ENCODE measurements around the gene PEAK1.
A peak's percentile ranks its signal among the peaks of the same experiment; 100 is the strongest.

PEAK1 gene

GRCh38 chr15:77418966-77419835 is 703 bp downstream of the PEAK1 start (continued):
- TF ChIP-seq ZFP69B (tag by site-specific recombination; IDR thresholded peaks at IDR 0.05) (no peak), GLI4 (tag by site-specific recombination; IDR thresholded peaks at IDR 0.05) (no peak), HOXC10 (CRISPR knock-in tag; IDR thresholded peaks at IDR 0.05) (no peak), TSHZ1 (tag by site-specific recombination; IDR thresholded peaks at IDR 0.05; ENCODE audit: borderline replicate concordance) (no peak), ZNF23 (tag by site-specific recombination; IDR thresholded peaks at IDR 0.05; ENCODE audit: borderline replicate concordance) (no peak), REPIN1 (tag by site-specific recombination; IDR thresholded peaks at IDR 0.05; ENCODE audit: low read depth) (no peak), ZBTB10 (tag by site-specific recombination; IDR thresholded peaks at IDR 0.05) (no peak), PRDM10 (tag by site-specific recombination; IDR thresholded peaks at IDR 0.05) (peak; percentile 57), KLF1 (tag by site-specific recombination; IDR thresholded peaks at IDR 0.05) (no peak), ZNF510 (tag by site-specific recombination; IDR thresholded peaks at IDR 0.05; ENCODE audit: insufficient replicate concordance) (no peak), ZNF266 (tag by site-specific recombination; IDR thresholded peaks at IDR 0.05; ENCODE audit: low read depth) (no peak), ZNF747 (tag by site-specific recombination; IDR thresholded peaks at IDR 0.05) (no peak), ZBTB26 (tag by site-specific recombination; optimal IDR thresholded peaks at IDR 0.05) (peak; percentile 88), ZEB2 (tag by site-specific recombination; IDR thresholded peaks at IDR 0.05) (peak; percentile 40), ZNF214 (tag by site-specific recombination; IDR thresholded peaks at IDR 0.05; ENCODE audit: borderline replicate concordance) (no peak), GLIS1 (tag by site-specific recombination; IDR thresholded peaks at IDR 0.05) (0 out of 2 replicates have a peak, but pooled peaks have one; percentile 15), ZBTB6 (tag by site-specific recombination; IDR thresholded peaks at IDR 0.05) (peak; percentile 16; the same call in 1 of the 2 replicates), ZNF514 (tag by site-specific recombination; IDR thresholded peaks at IDR 0.05) (no peak), ZNF335 (tag by site-specific recombination; conservative IDR thresholded peaks at IDR 0.05) (peak; percentile 79), ZNF549 (tag by site-specific recombination; IDR thresholded peaks at IDR 0.05) (no peak), ZSCAN23 (tag by site-specific recombination; IDR thresholded peaks at IDR 0.05) (no peak), EGR2 (tag by site-specific recombination; IDR thresholded peaks at IDR 0.05; ENCODE audit: low read depth) (no peak; the same call in 1 of the 2 replicates), GLIS2 (tag by site-specific recombination; IDR thresholded peaks at IDR 0.05) (peak; percentile 84), ZNF394 (tag by site-specific recombination; IDR thresholded peaks at IDR 0.05; ENCODE audit: borderline replicate concordance) (no peak)

Data from HEK293 (cell line).